Calu3 (cell line): ENCODE measurements around the gene BRD1. TPM values are rescaled to one million over a fixed set of nuclear protein-coding genes. Genes with fewer than 3 reads are reported as not detected.
A peak's percentile ranks its signal among the peaks of the same experiment; 100 is the strongest.

Experiments
- BruUV-seq: library from RNA; stranded (reverse); fragments of 400-500 nt; replicated peaks from 2 replicates; lab custom pipeline; 2021; lab: Mats Ljungman, UMichigan
- CTCF ChIA-PET: fragments of 300-600 bp; sonication (Branson Sonifier 250); formaldehyde crosslinking; loops from one replicate; lab custom pipeline; 2022; ENCODE audit warnings: antibody characterized with exemption; lab: Charles Lee
- DNase-seq: peaks from one replicate; pipeline ENCODE4 v3.0.0; 2022
- H3K27ac Mint-ChIP-seq: one replicate; pipeline ENCODE4 v1.8.0; 2022; ENCODE audit warnings: mixed read lengths; ENCODE audit not compliant: unreplicated experiment
- H3K27me3 Mint-ChIP-seq: one replicate; pipeline ENCODE4 v1.8.0; 2022; ENCODE audit warnings: mixed read lengths; ENCODE audit not compliant: unreplicated experiment
- H3K36me3 Mint-ChIP-seq: one replicate; pipeline ENCODE4 v1.8.0; 2022; ENCODE audit warnings: mild to moderate bottlenecking, moderate library complexity, mixed read lengths; ENCODE audit not compliant: insufficient read depth, unreplicated experiment
- H3K4me1 Mint-ChIP-seq: one replicate; pipeline ENCODE4 v1.8.0; 2022; ENCODE audit warnings: mild to moderate bottlenecking, low read depth, mixed read lengths; ENCODE audit not compliant: unreplicated experiment
- H3K4me3 Mint-ChIP-seq: one replicate; pipeline ENCODE4 v1.8.0; 2022; ENCODE audit warnings: mild to moderate bottlenecking, low read depth, moderate library complexity, mixed read lengths; ENCODE audit not compliant: unreplicated experiment
- H3K9me3 Mint-ChIP-seq: one replicate; pipeline ENCODE4 v1.8.0; 2022; ENCODE audit warnings: low read depth, mixed read lengths; ENCODE audit not compliant: unreplicated experiment
- intact Hi-C: fragments of 100-400 bp; cut with micrococcal nuclease; formaldehyde crosslinking; loops from one replicate; pipeline ENCODE4 v1.10.0; 2022; ENCODE audit not compliant: unreplicated experiment
- total RNA-seq: library from RNA; stranded (reverse); gene quantifications from 2 replicates; pipeline ENCODE4 v1.2.3, GENCODE V29; 2022
- TF ChIP-seq, protein P1 (sequence below): fragments of 200-600 bp; IDR thresholded peaks from one replicate; pipeline ENCODE4 v1.8.0; 2022; ENCODE audit warnings: antibody characterized with exemption; ENCODE audit not compliant: unreplicated experiment

BRD1 gene
- total RNA-seq, 1 experiment from 2014 or later, result 41.4 TPM

DNA sequence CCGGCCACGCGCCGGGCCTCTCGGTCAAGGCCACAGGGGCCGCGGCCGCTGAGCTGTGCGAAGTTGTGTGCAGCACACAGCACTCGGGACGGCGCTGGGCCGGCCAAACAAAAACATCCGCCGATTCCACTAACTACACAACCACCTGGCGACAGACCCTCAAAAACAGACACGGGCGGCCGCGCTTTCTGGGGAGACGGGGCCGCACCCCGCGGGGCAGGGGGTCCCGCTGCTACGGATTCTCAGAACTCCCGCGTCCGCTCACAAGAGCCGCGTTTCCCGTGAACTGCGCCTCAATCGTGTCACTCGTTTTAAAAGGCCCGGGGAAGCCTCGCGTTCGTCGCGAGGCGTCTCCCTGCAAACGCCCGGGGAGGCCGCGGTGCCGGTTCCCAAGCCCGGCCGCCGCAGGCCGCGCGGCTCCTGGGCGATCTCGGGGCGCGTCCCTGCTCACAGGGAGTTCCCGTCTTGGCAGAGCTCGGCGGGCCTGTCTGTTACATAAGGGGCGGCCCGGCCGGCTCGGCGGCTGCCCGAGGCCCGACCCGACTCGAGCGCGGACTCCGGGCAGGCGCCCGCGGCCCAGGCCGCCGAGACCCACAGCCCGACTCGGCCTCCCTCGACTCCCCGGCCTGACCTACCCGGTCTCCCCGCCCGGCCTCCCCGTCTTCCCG, 936 bp downstream of the BRD1 start:
- Mint-ChIP-seq H3K27me3 (no peaks in the 10 kb centered on the region), H3K36me3 (peaks cover 70% of the 10 kb centered on the region), H3K4me1 (peaks cover 13% of the 10 kb centered on the region), H3K4me3 (peak overlapping the region; percentile 85), H3K27ac (peak overlapping the region; percentile 71), H3K9me3 (peaks cover 6% of the 10 kb centered on the region)
- intact Hi-C loops, result loop anchor here (2.0 kb wide), 1 partner anchor 50 kb away; no protein-coding TSS in a partner anchor
- BruUV-seq, result no TSS peak
- DNase-seq, result peak; percentile 27
- CTCF ChIA-PET, result no interaction called here
- TF ChIP-seq, protein P1, sequence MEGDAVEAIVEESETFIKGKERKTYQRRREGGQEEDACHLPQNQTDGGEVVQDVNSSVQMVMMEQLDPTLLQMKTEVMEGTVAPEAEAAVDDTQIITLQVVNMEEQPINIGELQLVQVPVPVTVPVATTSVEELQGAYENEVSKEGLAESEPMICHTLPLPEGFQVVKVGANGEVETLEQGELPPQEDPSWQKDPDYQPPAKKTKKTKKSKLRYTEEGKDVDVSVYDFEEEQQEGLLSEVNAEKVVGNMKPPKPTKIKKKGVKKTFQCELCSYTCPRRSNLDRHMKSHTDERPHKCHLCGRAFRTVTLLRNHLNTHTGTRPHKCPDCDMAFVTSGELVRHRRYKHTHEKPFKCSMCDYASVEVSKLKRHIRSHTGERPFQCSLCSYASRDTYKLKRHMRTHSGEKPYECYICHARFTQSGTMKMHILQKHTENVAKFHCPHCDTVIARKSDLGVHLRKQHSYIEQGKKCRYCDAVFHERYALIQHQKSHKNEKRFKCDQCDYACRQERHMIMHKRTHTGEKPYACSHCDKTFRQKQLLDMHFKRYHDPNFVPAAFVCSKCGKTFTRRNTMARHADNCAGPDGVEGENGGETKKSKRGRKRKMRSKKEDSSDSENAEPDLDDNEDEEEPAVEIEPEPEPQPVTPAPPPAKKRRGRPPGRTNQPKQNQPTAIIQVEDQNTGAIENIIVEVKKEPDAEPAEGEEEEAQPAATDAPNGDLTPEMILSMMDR, result no peak

DNA sequence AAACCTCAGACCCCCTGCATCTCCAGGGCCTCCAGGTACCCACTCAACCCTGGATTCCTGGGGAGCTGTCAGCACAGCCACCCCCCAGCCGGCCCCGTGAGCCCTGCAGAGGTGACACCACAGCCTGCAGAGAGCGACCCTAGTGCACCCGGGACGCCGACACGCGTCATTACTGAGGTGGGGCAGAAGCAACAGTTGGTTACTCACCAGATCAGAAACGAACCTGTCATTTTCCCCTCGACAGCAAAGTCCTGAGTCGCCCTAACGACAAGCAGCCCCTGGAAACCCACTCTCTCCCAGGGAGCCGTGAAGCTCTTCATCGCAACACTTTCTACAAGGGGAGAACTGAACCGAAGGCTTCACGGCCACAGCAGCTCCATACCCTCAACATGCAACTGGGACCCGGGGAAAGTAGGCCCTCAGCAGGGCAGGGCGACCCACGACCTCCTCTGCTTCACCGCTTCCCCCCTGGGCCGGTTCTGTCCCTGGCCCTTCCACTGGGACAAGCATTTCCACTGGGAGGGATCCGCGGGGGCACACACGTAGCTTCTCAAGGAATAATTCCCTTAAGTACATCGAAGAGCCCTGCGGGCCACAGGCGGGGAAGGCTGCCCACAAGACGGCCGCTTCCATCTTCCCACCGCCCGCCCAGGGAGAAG, 1.6 kb downstream of the BRD1 start:
- Mint-ChIP-seq H3K36me3 (peaks cover 73% of the 10 kb centered on the region), H3K27ac (peak overlapping the region; percentile 71), H3K27me3 (no peaks in the 10 kb centered on the region), H3K4me1 (peaks cover 13% of the 10 kb centered on the region), H3K4me3 (peak overlapping the region; percentile 85), H3K9me3 (peaks cover 6% of the 10 kb centered on the region)
- BruUV-seq, result TSS peak; percentile 21
- TF ChIP-seq, protein P1, result no peak
- CTCF ChIA-PET, result no interaction called here
- intact Hi-C loops, result loop anchor here (2.0 kb wide), 1 partner anchor 49 kb away; no protein-coding TSS in a partner anchor
- DNase-seq, result peak; percentile 37

DNA sequence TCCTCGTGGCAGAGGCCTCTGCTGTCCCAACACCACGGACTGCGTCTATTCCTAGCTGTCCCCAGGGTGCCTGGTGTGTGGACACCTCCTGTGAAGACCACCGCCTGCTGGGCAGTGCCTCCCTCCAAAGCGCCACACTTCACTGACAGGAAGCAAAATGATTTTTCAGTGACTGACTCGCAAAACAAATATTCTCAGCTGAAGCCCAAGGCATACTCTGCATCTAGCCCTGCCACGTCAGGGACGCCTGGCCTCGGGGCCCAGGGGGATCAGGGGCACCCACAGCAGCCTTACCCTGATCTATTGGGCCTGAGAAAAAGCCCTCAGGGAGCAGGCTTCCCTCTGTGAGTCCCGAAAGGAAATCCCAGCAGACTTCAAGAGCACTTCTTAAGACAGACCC, 2.2 kb downstream of the BRD1 start:
- no TSS peak for BruUV-seq
- H3K27ac Mint-ChIP-seq, result peak overlapping the region; percentile 71
- CTCF ChIA-PET, result interaction anchor here (0.6 kb wide), 1 partner anchor 61 kb away, joined by 3 read pairs; no protein-coding TSS in a partner anchor

DNA sequence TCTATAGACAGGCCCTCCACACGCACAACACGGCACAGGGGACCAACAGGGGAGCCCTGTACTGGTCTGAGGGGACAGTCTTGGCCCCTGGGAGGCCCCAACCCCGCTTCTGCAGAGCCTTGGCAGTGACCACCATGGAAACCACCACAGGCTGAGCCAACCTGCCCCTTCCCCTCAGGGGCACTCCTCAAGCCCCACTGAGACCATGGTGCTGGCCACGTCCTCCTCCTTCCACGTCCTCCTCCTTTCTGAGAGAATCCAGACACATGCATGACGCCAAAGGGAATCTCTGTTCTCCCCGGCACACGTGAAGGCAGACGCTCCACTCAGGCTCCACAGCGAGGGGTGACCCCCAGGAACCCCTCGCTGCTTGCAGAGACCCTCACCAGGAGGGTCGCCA, 2.7 kb downstream of the BRD1 start:
- H3K9me3 Mint-ChIP-seq, result peaks cover 6% of the 10 kb centered on the region
- peaks cover 13% of the 10 kb centered on the region for H3K4me1 Mint-ChIP-seq
- no peak overlapping the region for H3K27ac Mint-ChIP-seq
- H3K27me3 Mint-ChIP-seq, result no peaks in the 10 kb centered on the region
- no peak overlapping the region for H3K4me3 Mint-ChIP-seq
- CTCF ChIA-PET, result interaction anchor here (0.6 kb wide), 1 partner anchor 61 kb away, joined by 3 read pairs; no protein-coding TSS in a partner anchor
- no peak for DNase-seq
- TF ChIP-seq, protein P1, result no peak
- H3K36me3 Mint-ChIP-seq, result peaks cover 77% of the 10 kb centered on the region
- no TSS peak for BruUV-seq
- intact Hi-C loops, result no loop called here

More for the DNA sequence above, 2.2 kb downstream of the BRD1 start:
- TF ChIP-seq, protein P1, result no peak
- DNase-seq, result no peak
- peaks cover 74% of the 10 kb centered on the region for H3K36me3 Mint-ChIP-seq
- peaks cover 13% of the 10 kb centered on the region for H3K4me1 Mint-ChIP-seq
- H3K9me3 Mint-ChIP-seq, result peaks cover 6% of the 10 kb centered on the region
- peak overlapping the region; percentile 85 for H3K4me3 Mint-ChIP-seq
- no peaks in the 10 kb centered on the region for H3K27me3 Mint-ChIP-seq
- intact Hi-C loops, result no loop called here
